Sigmoid colon (tissue), 4 donors: Measurements from ENCODE around the gene NAALADL2.

Source experiments
- CTCF ChIP-seq, 4 experiments: fragments of 450-650 bp in 3 of 4; fragments of 200-600 bp in 1 of 4; IDR thresholded peaks; one replicate each; pipeline ENCODE4 v1.5.1; 2016 to 2019; ENCODE audit warnings: antibody characterized with exemption in 4 of 4, mild to moderate bottlenecking in 3 of 4, moderate library complexity in 2 of 4
- EP300 ChIP-seq, 4 donors: sonication (generic); formaldehyde crosslinking; IDR thresholded peaks; one replicate each; pipeline ENCODE4 v1.6.1; 2017; ENCODE audit warnings: antibody characterized with exemption in 4 of 4
- POLR2A ChIP-seq, 2 donors: fragments of 450-650 bp; IDR thresholded peaks; one replicate each; pipeline ENCODE4 v1.6.1; 2016; ENCODE audit warnings: antibody characterized with exemption in 2 of 2, mild to moderate bottlenecking in 2 of 2, moderate library complexity in 2 of 2
- POLR2AphosphoS5 ChIP-seq, 4 donors: sonication (generic); formaldehyde crosslinking; IDR thresholded peaks; one replicate each; pipeline ENCODE4 v1.6.1; 2017; ENCODE audit warnings: antibody characterized with exemption in 4 of 4

DNA sequence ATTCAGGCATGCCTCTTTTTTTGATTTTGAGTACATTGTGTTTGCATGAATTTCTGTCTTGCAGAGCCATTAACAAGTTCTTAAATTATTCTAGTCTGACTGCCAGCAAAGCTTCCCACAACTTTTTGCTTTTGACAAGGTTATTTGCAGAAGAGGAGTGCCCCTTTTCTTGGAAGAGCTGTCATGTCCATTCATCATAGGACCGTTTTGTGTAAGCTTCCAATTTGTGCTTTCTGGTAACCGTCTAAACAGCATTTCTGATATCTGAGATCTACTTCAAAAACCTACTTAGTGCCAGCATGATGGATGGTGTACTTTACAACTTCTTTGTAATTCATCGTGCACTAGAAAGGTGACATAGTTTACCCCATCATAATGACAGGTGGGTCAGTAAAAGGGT lies 379.7 kb downstream of the NAALADL2 start:
- TF ChIP-seq CTCF (IDR thresholded peaks at IDR 0.05), result no peak
- TF ChIP-seq EP300 (IDR thresholded peaks at IDR 0.05), result no peak
- TF ChIP-seq POLR2AphosphoS5 (IDR thresholded peaks at IDR 0.05), result no peak
- no peak for TF ChIP-seq POLR2A (IDR thresholded peaks at IDR 0.05)
